Esophagus squamous epithelium (tissue), 5 donors: ENCODE measurements around the gene SKI. TPM values are rescaled to one million over a fixed set of nuclear protein-coding genes. Genes with fewer than 3 reads are reported as not detected.

Experiments
- DNase-seq: peaks from one replicate; lab custom pipeline; 2025; lab: John Stamatoyannopoulos, UW
- H3K27ac ChIP-seq, 4 donors: fragments of 200-600 bp; sonication (generic); one replicate each; pipeline ENCODE4 v1.5.1; 2016 to 2019; ENCODE audit warnings: mild to moderate bottlenecking in 1 of 4
- H3K27me3 ChIP-seq, 4 donors: fragments of 200-600 bp; sonication (generic); 1 replicate in 3 of 4; 2 replicates in 1 of 4; pipeline versions ENCODE4 v1.5.1 to v1.6.0; 2017 to 2021; ENCODE audit warnings: antibody characterized with exemption in 1 of 4
- H3K36me3 ChIP-seq, 3 donors: fragments of 200-600 bp; sonication (generic); one replicate each; pipeline ENCODE4 v1.5.1; 2016 to 2019
- H3K4me1 ChIP-seq, 3 donors: fragments of 200-600 bp; sonication (generic); one replicate each; pipeline ENCODE4 v1.5.1; 2017 to 2019
- H3K4me3 ChIP-seq, 4 donors: fragments of 200-600 bp; sonication (generic); 1 replicate in 3 of 4; 2 replicates in 1 of 4; pipeline ENCODE4 v1.5.1; 2016 to 2019; ENCODE audit warnings: mild to moderate bottlenecking in 2 of 4, moderate library complexity in 1 of 4
- H3K9me3 ChIP-seq, 3 donors: fragments of 200-600 bp; sonication (generic); one replicate each; pipeline ENCODE4 v1.5.1; 2016 to 2019
- CTCF ChIP-seq, 6 experiments: fragments of 450-650 bp in 4 of 6; fragments of 200-600 bp in 2 of 6; sonication (generic) in 2 of 6; IDR thresholded peaks; one replicate each; pipeline ENCODE4 v1.5.1; 2016 to 2019; ENCODE audit warnings: antibody characterized with exemption in 6 of 6, mild to moderate bottlenecking in 4 of 6, moderate library complexity in 4 of 6
- POLR2A ChIP-seq, 4 donors: fragments of 450-650 bp; IDR thresholded peaks; one replicate each; pipeline ENCODE4 v1.6.1; 2017; ENCODE audit warnings: antibody characterized with exemption in 4 of 4, mild to moderate bottlenecking in 4 of 4, moderate library complexity in 3 of 4
- WGBS, 2 donors: methylation state at CpG; one replicate each; pipeline ENCODE4 v1.1.5; 2018; 5-methylcytosine and 5-hydroxymethylcytosine counted together
- intact Hi-C: fragments of 100-400 bp; cut with DNase I; formaldehyde crosslinking; loops from one replicate; pipeline ENCODE4 v1.15.0; 2022
- total RNA-seq, 4 donors: library from RNA; depleted of rRNA; stranded (reverse); fragments of >200 nt; gene quantifications; one replicate each; pipeline ENCODE4 v1.1.0, GENCODE V29; 2016
- donor health status: DM: yes; HTN: yes; CAD: no.

SKI gene
- total RNA-seq, 4 donors from 2014 or later: 18.2 to 38.8 (median 25.2) TPM

- TF ChIP-seq POLR2A (IDR thresholded peaks at IDR 0.05) (no peak), CTCF (IDR thresholded peaks at IDR 0.05) (no peak)
- no peak for DNase-seq
- no peaks in the 10 kb centered on the region for H3K27me3 ChIP-seq
- peak overlapping the region; percentile 23 to 74 (median 46) for H3K27ac ChIP-seq
- H3K9me3 ChIP-seq: no peaks in the 10 kb centered on the region
- H3K4me1 ChIP-seq: peaks cover 68 to 100% (median 93%) of the 10 kb centered on the region in 3 donors
- peak overlapping the region in 1 of 4 donors; percentile 10 for H3K4me3 ChIP-seq
- WGBS, 2 donors: 73 to 82% methylated on average over 14 to 15 of the region's 24 CpGs
- intact Hi-C loops: no loop called here
- H3K36me3 ChIP-seq: peaks cover 0 to 9% (median 0%) of the 10 kb centered on the region in 3 donors
Observed at GRCh38 chr1:2274231-2274928, 46.3 kb downstream of the SKI start.

GRCh38 chr1:2274929-2275475, 46.9 kb downstream of the SKI start:
- DNase-seq: no peak
- H3K4me1 ChIP-seq: peaks cover 71 to 100% (median 96%) of the 10 kb centered on the region in 3 donors
- TF ChIP-seq POLR2A (IDR thresholded peaks at IDR 0.05) (no peak), CTCF (IDR thresholded peaks at IDR 0.05) (no peak)
- H3K4me3 ChIP-seq: no peak overlapping the region
- H3K27me3 ChIP-seq: no peaks in the 10 kb centered on the region
- no peaks in the 10 kb centered on the region for H3K9me3 ChIP-seq
- intact Hi-C loops: no loop called here
- 77% methylated on average over 14 of the region's 21 CpGs; no CpG with 5 or more reads in 1 of the 2 donors for WGBS, 2 donors
- peak overlapping the region; percentile 30 to 74 (median 52) for H3K27ac ChIP-seq
- H3K36me3 ChIP-seq: peaks cover 0 to 8% (median 0%) of the 10 kb centered on the region in 3 donors

- Histone ChIP-seq H3K9me3 (no peaks in the 10 kb centered on the region), H3K36me3 (peaks cover 0 to 8% (median 0%) of the 10 kb centered on the region in 3 donors), H3K4me1 (peaks cover 62 to 93% (median 86%) of the 10 kb centered on the region in 3 donors), H3K27ac (peak overlapping the region; percentile 30 to 74 (median 52)), H3K27me3 (no peaks in the 10 kb centered on the region), H3K4me3 (no peak overlapping the region)
- no peak for TF ChIP-seq POLR2A (IDR thresholded peaks at IDR 0.05)
- no peak for TF ChIP-seq CTCF (IDR thresholded peaks at IDR 0.05)
- intact Hi-C loops: no loop called here
- 49 to 100% methylated on average over 1 to 7 of the region's 14 CpGs for whole genome bisulfite sequencing, 2 donors
- DNase-seq: no peak
Observed at GRCh38 chr1:2275796-2276536, 47.8 kb downstream of the SKI start.

- Histone ChIP-seq H3K4me1 (peaks cover 51 to 83% (median 76%) of the 10 kb centered on the region in 3 donors), H3K36me3 (peaks cover 0 to 8% (median 0%) of the 10 kb centered on the region in 3 donors), H3K27ac (peak overlapping the region in 3 of 4 donors; percentile 30 to 81 (median 61)), H3K9me3 (no peaks in the 10 kb centered on the region), H3K27me3 (no peaks in the 10 kb centered on the region), H3K4me3 (no peak overlapping the region)
- 74 to 76% methylated on average over 9 to 12 of the region's 12 CpGs for WGBS, 2 donors
- intact Hi-C loops: no loop called here
- TF ChIP-seq POLR2A (IDR thresholded peaks at IDR 0.05) (no peak), CTCF (IDR thresholded peaks at IDR 0.05) (no peak)
- DNase-seq: no peak
Observed at GRCh38 chr1:2276803-2277580, 48.9 kb downstream of the SKI start.
